ENCODE data around the gene EIPR1. TPM values are rescaled to one million over a fixed set of nuclear protein-coding genes. Genes with fewer than 3 reads are reported as not detected.

Gene EIPR1
- polyA plus RNA-seq, 3 donors from 2014 or later, result 37.1 to 47.7 (median 41.1) TPM

- Mint-ChIP-seq H3K9me3 (no peaks in the 10 kb centered on the region), H3K27me3 (ENCODE audit: low read depth in 3 of 3) (peaks cover 0 to 2% (median 0%) of the 10 kb centered on the region in 3 donors), H3K4me1 (peaks cover 15 to 16% of the 10 kb centered on the region in 2 donors), H3K4me3 (no peak overlapping the region), H3K27ac (no peak overlapping the region), H3K36me3 (peaks cover 3 to 11% (median 8%) of the 10 kb centered on the region in 3 donors)
- DNase-seq, result no peak
These were observed 77.9 kb downstream of the EIPR1 start for GRCh38 chr2:3299703-3300102.

GRCh38 chr2:3299130-3299529, 78.5 kb downstream of the EIPR1 start:
- no peak for DNase-seq
- Mint-ChIP-seq H3K36me3 (peaks cover 3 to 11% (median 8%) of the 10 kb centered on the region in 3 donors), H3K27me3 (ENCODE audit: low read depth in 3 of 3) (peaks cover 0 to 2% (median 0%) of the 10 kb centered on the region in 3 donors), H3K27ac (no peak overlapping the region), H3K4me1 (peaks cover 15 to 16% of the 10 kb centered on the region in 2 donors), H3K4me3 (no peak overlapping the region), H3K9me3 (no peaks in the 10 kb centered on the region)

- no peak for DNase-seq
- Mint-ChIP-seq H3K4me1 (peaks cover 7% of the 10 kb centered on the region in 2 donors), H3K4me3 (no peak overlapping the region), H3K9me3 (no peaks in the 10 kb centered on the region), H3K27ac (no peak overlapping the region), H3K36me3 (peaks cover 3 to 11% (median 8%) of the 10 kb centered on the region in 3 donors), H3K27me3 (ENCODE audit: low read depth in 3 of 3) (peaks cover 0 to 1% (median 0%) of the 10 kb centered on the region in 3 donors)
These were observed 79.4 kb downstream of the EIPR1 start for GRCh38 chr2:3298191-3298590.

GRCh38 chr2:3297523-3297922, 80.1 kb downstream of the EIPR1 start:
- DNase-seq, result no peak
- peaks cover 3 to 11% (median 8%) of the 10 kb centered on the region in 3 donors for H3K36me3 Mint-ChIP-seq
- H3K9me3 Mint-ChIP-seq, result no peaks in the 10 kb centered on the region
- peaks cover 7 to 8% of the 10 kb centered on the region in 2 donors for H3K4me1 Mint-ChIP-seq
- H3K4me3 Mint-ChIP-seq, result no peak overlapping the region
- peak overlapping the region in 1 of 6 donors; percentile 13 for H3K27ac Mint-ChIP-seq
- H3K27me3 Mint-ChIP-seq (ENCODE audit: low read depth in 3 of 3), result peaks cover 0 to 1% (median 0%) of the 10 kb centered on the region in 3 donors

- H3K4me3 Mint-ChIP-seq, result no peak overlapping the region
- no peak overlapping the region for H3K27ac Mint-ChIP-seq
These were observed 81.2 kb downstream of the EIPR1 start for GRCh38 chr2:3296182-3296972.

GRCh38 chr2:3294493-3294892, 83.1 kb downstream of the EIPR1 start:
- H3K9me3 Mint-ChIP-seq, result no peaks in the 10 kb centered on the region
- H3K27ac Mint-ChIP-seq, result no peak overlapping the region
- no peak overlapping the region for H3K4me3 Mint-ChIP-seq
- no peak for DNase-seq
- peaks cover 7 to 10% of the 10 kb centered on the region in 2 donors for H3K4me1 Mint-ChIP-seq
- H3K36me3 Mint-ChIP-seq, result peaks cover 0 to 11% (median 0%) of the 10 kb centered on the region in 3 donors
- H3K27me3 Mint-ChIP-seq (ENCODE audit: low read depth in 3 of 3), result peaks cover 0 to 4% (median 0%) of the 10 kb centered on the region in 3 donors

More at GRCh38 chr2:3296182-3296972, 81.2 kb downstream of the EIPR1 start:
- DNase-seq, result no peak
- peaks cover 0 to 1% (median 0%) of the 10 kb centered on the region in 3 donors for H3K27me3 Mint-ChIP-seq (ENCODE audit: low read depth in 3 of 3)
- peaks cover 0 to 11% (median 8%) of the 10 kb centered on the region in 3 donors for H3K36me3 Mint-ChIP-seq
- no peaks in the 10 kb centered on the region for H3K9me3 Mint-ChIP-seq
- peaks cover 7% of the 10 kb centered on the region in 2 donors for H3K4me1 Mint-ChIP-seq

- DNase-seq, result no peak
- Mint-ChIP-seq H3K27me3 (ENCODE audit: low read depth in 3 of 3) (peaks cover 0 to 4% (median 0%) of the 10 kb centered on the region in 3 donors), H3K9me3 (no peaks in the 10 kb centered on the region), H3K36me3 (peaks cover 0 to 11% (median 0%) of the 10 kb centered on the region in 3 donors), H3K27ac (no peak overlapping the region), H3K4me3 (no peak overlapping the region), H3K4me1 (peaks cover 10% of the 10 kb centered on the region in 2 donors)
These were observed 83.5 kb downstream of the EIPR1 start for GRCh38 chr2:3294069-3294468.

GRCh38 chr2:3293221-3293620, 84.4 kb downstream of the EIPR1 start:
- Mint-ChIP-seq H3K36me3 (peaks cover 0 to 4% (median 0%) of the 10 kb centered on the region in 3 donors), H3K4me3 (no peak overlapping the region), H3K27me3 (ENCODE audit: low read depth in 3 of 3) (peaks cover 0 to 4% (median 2%) of the 10 kb centered on the region in 3 donors), H3K27ac (no peak overlapping the region), H3K4me1 (peaks cover 10 to 14% of the 10 kb centered on the region in 2 donors), H3K9me3 (no peaks in the 10 kb centered on the region)
- DNase-seq, result no peak

GRCh38 chr2:3292416-3292815, 85.2 kb downstream of the EIPR1 start:
- peaks cover 0 to 2% (median 0%) of the 10 kb centered on the region in 3 donors for H3K36me3 Mint-ChIP-seq
- DNase-seq, result no peak
- peak overlapping the region in 2 of 6 donors; percentile 8 to 59 for H3K27ac Mint-ChIP-seq
- no peak overlapping the region for H3K4me3 Mint-ChIP-seq
- no peaks in the 10 kb centered on the region for H3K9me3 Mint-ChIP-seq
- peaks cover 0 to 5% (median 3%) of the 10 kb centered on the region in 3 donors for H3K27me3 Mint-ChIP-seq (ENCODE audit: low read depth in 3 of 3)
- peaks cover 10 to 16% of the 10 kb centered on the region in 2 donors for H3K4me1 Mint-ChIP-seq

- Mint-ChIP-seq H3K27me3 (ENCODE audit: low read depth in 3 of 3) (peaks cover 0 to 5% (median 4%) of the 10 kb centered on the region in 3 donors), H3K4me3 (no peak overlapping the region), H3K36me3 (peaks cover 0 to 3% (median 0%) of the 10 kb centered on the region in 3 donors), H3K27ac (peak overlapping the region in 1 of 6 donors; percentile 59), H3K9me3 (no peaks in the 10 kb centered on the region), H3K4me1 (peaks cover 9 to 22% of the 10 kb centered on the region in 2 donors)
- no peak for DNase-seq
These were observed 85.9 kb downstream of the EIPR1 start for GRCh38 chr2:3291750-3292149.

GRCh38 chr2:3291113-3291512, 86.5 kb downstream of the EIPR1 start:
- peaks cover 0 to 5% (median 4%) of the 10 kb centered on the region in 3 donors for H3K27me3 Mint-ChIP-seq (ENCODE audit: low read depth in 3 of 3)
- no peaks in the 10 kb centered on the region for H3K9me3 Mint-ChIP-seq

GRCh38 chr2:3290655-3291054, 87.0 kb downstream of the EIPR1 start:
- Mint-ChIP-seq H3K27me3 (ENCODE audit: low read depth in 3 of 3) (peaks cover 0 to 5% (median 4%) of the 10 kb centered on the region in 3 donors), H3K9me3 (no peaks in the 10 kb centered on the region), H3K36me3 (peaks cover 0 to 3% (median 0%) of the 10 kb centered on the region in 3 donors), H3K27ac (no peak overlapping the region), H3K4me1 (peaks cover 9 to 22% of the 10 kb centered on the region in 2 donors), H3K4me3 (no peak overlapping the region)
- no peak for DNase-seq

More at GRCh38 chr2:3291113-3291512, 86.5 kb downstream of the EIPR1 start:
- DNase-seq, result no peak
- Mint-ChIP-seq H3K4me3 (no peak overlapping the region), H3K4me1 (peaks cover 9 to 22% of the 10 kb centered on the region in 2 donors), H3K27ac (no peak overlapping the region), H3K36me3 (peaks cover 0 to 3% (median 0%) of the 10 kb centered on the region in 3 donors)

- Mint-ChIP-seq H3K9me3 (no peaks in the 10 kb centered on the region), H3K36me3 (peaks cover 0 to 3% (median 0%) of the 10 kb centered on the region in 3 donors), H3K4me3 (no peak overlapping the region), H3K4me1 (peaks cover 9 to 23% of the 10 kb centered on the region in 2 donors), H3K27me3 (ENCODE audit: low read depth in 3 of 3) (peaks cover 0 to 5% (median 4%) of the 10 kb centered on the region in 3 donors), H3K27ac (peak overlapping the region in 1 of 6 donors; percentile 46)
- no peak for DNase-seq
These were observed 87.6 kb downstream of the EIPR1 start for GRCh38 chr2:3289971-3290370.

GRCh38 chr2:3289526-3289925, 88.1 kb downstream of the EIPR1 start:
- DNase-seq, result no peak
- Mint-ChIP-seq H3K27me3 (ENCODE audit: low read depth in 3 of 3) (peaks cover 0 to 5% (median 4%) of the 10 kb centered on the region in 3 donors), H3K27ac (peak overlapping the region in 1 of 6 donors; percentile 46), H3K36me3 (peaks cover 0 to 3% (median 0%) of the 10 kb centered on the region in 3 donors), H3K4me1 (peaks cover 14 to 28% of the 10 kb centered on the region in 2 donors), H3K9me3 (no peaks in the 10 kb centered on the region), H3K4me3 (no peak overlapping the region)

Measured in immature natural killer cell (primary cell).